Fibroblast of the conjunctiva (primary cell): ENCODE measurements around the gene FHL1.

ENCODE experiments used
- DNase-seq: peaks from one replicate; pipeline ENCODE4 v3.0.0-alpha.2; 2010; ENCODE audit warnings: low read depth

The FHL1 gene

GRCh38 chrX:136185401-136186022, 38.2 kb downstream of the FHL1 start:
- no peak for DNase-seq

GRCh38 chrX:136186023-136186413, 38.7 kb downstream of the FHL1 start:
- no peak for DNase-seq

GRCh38 chrX:136189222-136189621, 41.9 kb downstream of the FHL1 start:
- no peak for DNase-seq

- no peak for DNase-seq
Measured at GRCh38 chrX:136190038-136190713, 42.8 kb downstream of the FHL1 start.

GRCh38 chrX:136191171-136191570, 43.8 kb downstream of the FHL1 start:
- DNase-seq, result no peak

GRCh38 chrX:136192135-136192534, 44.8 kb downstream of the FHL1 start:
- DNase-seq, result no peak

- no peak for DNase-seq
Measured at GRCh38 chrX:136192839-136193414, 45.6 kb downstream of the FHL1 start.

- DNase-seq, result no peak
Measured at GRCh38 chrX:136193771-136194170, 46.4 kb downstream of the FHL1 start.

GRCh38 chrX:136194536-136194935, 47.2 kb downstream of the FHL1 start:
- DNase-seq, result no peak

GRCh38 chrX:136195247-136195646, 47.9 kb downstream of the FHL1 start:
- DNase-seq, result no peak

GRCh38 chrX:136196691-136197155, 49.4 kb downstream of the FHL1 start:
- no peak for DNase-seq

- no peak for DNase-seq
Measured at GRCh38 chrX:136198010-136198409, 50.7 kb downstream of the FHL1 start.

GRCh38 chrX:136198678-136199243, 51.4 kb downstream of the FHL1 start:
- DNase-seq, result no peak

GRCh38 chrX:136199365-136199764, 52.0 kb downstream of the FHL1 start:
- DNase-seq, result no peak

- DNase-seq, result no peak
Measured at GRCh38 chrX:136200466-136200865, 53.1 kb downstream of the FHL1 start.

- no peak for DNase-seq
Measured at GRCh38 chrX:136201601-136202000, 54.3 kb downstream of the FHL1 start.

GRCh38 chrX:136202889-136203288, 55.6 kb downstream of the FHL1 start:
- no peak for DNase-seq

GRCh38 chrX:136203438-136203837, 56.1 kb downstream of the FHL1 start:
- no peak for DNase-seq

- DNase-seq, result no peak
Measured at GRCh38 chrX:136203951-136204350, 56.6 kb downstream of the FHL1 start.

GRCh38 chrX:136204571-136204970, 57.2 kb downstream of the FHL1 start:
- DNase-seq, result peak; percentile 80

GRCh38 chrX:136205882-136206380, 58.6 kb downstream of the FHL1 start:
- DNase-seq, result no peak

- DNase-seq, result no peak
Measured at GRCh38 chrX:136206916-136207315, 59.6 kb downstream of the FHL1 start.

- no peak for DNase-seq
Measured at GRCh38 chrX:136207546-136207945, 60.2 kb downstream of the FHL1 start.
